ENCODE measurements around the gene DBN1.

The DBN1 gene

DNA sequence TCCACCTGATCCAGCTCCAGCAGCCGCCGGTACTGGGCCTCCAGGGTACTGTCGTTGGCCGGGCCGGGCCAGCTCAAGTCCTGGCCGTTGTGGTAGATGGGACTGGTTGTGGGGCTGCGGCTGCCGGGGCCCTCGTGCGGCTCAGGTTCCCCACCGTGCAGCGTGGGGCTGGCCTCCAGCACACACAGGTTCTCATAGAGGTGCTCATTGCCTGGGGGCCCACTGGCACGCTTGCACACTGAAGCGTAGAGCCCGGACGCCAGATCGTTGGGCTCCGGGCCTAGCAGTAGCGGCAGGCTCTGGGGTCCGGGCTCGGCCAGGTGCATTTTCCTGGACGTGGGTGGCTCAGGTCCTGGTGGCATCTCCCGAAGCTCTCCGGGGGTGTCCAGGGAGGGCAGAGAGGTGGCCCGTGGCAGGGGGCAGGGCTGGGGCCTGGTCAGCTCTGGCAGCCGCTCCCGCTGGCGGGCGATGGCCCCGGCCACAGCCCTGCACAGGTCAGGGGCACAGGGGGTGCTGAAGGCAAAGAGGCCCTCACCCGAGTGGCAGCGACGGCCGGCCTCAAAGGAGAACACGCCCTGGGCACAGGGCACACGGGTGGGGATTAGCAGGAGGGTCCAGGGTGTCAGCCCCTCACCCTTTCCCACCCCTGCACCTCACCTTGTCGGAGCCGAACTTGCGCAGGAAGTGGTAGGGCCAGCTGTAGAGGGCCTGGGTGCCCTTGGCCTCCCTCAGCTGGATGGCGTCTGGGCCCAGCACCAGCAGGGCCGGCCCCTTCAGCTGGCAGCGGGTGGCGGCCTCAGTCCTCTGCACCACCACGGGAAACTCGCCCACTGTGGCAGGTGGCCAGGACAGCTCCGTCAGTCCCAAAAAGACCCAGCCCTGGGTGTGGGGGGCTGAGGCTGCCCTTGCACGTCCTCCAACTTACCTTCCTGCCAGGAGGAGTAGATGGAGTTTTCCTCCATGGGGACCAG, 30.9 kb upstream of the DBN1 start:
- no peak for DNase-seq (ENCODE audit: low read depth, low spot score)

DNA sequence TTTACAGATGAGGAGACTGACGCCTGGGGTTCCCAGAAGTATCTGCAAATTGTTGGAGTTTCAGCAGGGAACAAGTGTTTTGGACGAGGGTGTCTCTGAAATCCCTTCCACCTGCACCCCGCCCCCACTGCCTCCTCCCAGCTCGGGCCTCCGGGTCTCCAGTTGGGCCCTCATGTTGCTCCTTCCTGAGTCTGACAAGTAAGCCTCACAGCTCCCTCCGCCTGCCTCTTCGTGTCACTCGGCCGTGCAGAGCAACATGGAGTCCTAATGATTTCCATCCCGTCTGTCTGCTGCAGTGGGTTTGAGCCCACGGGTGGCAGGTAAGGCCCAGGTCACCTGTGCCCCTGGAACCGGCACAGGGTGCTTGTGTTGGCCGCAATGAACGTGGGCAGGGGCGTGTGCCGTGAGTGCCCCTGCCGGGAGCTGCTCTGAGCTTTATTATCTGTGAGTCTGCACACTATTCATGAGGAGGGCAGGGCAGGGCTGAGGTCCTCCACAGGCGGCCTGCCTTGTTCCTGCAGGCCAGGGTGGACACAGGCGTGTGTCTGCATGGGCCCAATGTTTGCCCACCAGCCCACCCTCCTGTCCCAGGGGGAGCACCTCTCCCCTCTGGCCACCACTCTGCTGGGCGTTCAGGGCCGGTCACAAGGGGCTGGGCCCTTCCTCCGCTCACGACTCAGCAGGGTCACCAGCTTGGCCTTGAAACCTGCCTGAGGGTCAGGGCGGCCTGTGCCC, 30.1 kb upstream of the DBN1 start:
- DNase-seq (ENCODE audit: low read depth, low spot score): no peak

DNA sequence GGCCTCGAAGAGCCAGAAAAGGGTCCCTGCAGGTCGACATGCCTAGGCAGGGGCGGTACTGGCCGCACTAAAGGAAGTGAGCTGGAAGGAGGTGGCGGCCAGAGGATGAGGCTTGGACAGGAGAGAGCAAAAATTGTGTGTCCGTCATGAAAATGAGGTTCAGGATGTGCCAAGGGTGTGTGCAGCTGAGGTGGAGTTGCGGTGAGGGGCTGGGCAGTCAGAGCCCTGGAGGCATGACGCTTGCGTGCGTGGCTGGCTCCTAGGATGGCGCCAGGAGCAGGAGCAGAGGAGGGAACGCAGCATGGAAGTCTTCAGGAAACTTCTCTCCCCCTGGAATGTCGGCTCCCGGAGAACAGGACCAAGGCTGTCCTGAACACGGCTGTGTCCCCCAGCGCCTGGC, 29.5 kb upstream of the DBN1 start:
- DNase-seq (ENCODE audit: low read depth, low spot score): no peak

DNA sequence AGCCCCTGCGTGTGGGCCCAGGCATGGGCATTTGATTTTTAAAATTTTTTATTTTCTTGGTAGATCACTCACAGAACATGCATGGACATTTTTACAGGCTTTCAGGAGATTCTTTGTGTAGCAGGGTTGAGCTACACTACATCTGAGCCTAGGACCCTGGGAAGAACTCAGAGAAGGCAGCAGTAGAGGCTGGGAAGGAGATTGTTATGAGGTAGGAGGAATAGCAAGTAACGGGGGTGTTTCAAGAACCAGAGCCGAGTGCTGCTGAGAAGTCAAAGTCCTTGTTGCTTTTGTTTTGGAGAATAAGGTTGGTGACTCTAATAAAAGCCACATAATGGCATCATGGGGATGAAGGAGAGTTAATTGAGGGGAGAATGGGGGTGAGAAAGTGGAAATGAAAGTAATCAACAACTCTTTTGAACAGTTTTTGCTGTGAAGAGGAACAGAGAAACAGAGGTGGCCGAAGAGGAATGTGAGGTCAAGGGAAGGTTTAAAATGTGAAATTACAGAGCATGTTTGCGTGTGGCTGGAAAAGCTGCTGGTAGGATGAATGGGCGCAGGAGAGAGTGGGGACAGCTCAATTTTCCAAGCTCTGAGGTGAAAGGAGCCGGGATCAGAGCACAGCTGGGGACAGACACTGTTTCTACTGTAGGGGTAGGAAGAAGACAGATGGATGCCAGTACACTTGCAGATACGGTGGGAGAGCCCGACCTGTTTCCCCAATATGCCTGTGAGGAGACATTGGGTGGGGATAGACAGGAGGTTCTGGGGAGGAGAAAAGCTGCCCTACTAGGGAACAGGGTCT, 28.6 kb upstream of the DBN1 start:
- DNase-seq (ENCODE audit: low read depth, low spot score): no peak

DNA sequence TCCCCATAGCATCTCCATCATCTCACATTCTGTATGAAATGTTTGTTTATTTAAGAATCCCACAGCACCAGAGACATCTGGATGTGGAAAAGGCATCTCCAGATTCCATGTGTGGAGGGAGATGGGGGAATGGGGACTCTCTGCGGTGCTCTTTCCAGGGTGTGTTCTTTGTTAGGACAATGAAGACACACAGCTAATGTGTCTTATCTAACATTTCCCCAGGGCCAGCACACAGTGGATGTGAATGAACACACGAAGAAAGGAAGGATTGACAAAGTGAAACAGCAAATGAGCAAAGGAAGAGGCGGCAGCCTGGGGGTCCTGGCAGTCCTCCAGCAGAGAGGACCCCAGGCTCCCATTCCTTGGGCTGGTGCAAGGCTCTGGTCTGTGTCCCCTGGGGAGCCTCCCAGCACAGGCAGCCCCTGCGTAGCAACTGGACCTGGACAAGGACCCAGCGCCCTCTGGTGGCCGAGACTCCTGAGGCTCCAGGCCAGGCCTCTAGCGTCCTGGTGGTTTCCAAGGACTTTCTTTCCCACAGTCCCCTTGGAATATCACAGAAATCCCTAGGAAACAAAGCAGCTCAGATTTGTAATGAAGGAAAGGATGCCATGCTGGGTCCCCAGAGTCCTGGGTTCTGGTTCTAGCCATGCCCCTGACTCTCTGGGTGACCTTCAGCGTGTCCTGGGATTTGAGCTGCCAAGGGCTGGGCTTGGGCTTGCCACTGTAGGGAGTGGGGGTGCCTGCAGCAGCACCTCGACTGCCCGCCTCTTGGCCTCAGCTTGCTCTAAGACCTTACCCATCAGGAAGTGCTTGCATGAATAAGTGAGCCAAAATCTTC, 27.5 kb upstream of the DBN1 start:
- DNase-seq (ENCODE audit: low read depth, low spot score): peak; percentile 74

DNA sequence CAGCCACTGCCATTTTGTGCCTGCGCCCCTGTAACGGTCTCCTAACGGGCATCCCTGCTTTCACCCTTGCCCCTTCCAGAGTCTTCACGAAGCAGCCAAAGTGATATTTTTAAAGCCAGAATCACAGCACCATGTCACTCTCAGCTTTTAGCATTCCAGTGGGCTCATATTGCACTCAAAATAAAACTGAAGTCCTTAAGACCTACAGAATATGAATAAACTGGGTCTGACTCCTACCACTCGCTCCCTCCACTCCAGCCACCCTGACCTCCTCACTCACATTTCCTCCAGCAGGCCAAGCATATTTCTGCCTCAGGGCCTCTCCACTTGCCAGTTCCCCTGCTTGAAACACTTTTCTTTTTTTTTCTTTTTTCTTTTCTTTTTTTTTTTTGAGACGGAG, 26.4 kb upstream of the DBN1 start:
- DNase-seq (ENCODE audit: low read depth, low spot score): no peak

DNA sequence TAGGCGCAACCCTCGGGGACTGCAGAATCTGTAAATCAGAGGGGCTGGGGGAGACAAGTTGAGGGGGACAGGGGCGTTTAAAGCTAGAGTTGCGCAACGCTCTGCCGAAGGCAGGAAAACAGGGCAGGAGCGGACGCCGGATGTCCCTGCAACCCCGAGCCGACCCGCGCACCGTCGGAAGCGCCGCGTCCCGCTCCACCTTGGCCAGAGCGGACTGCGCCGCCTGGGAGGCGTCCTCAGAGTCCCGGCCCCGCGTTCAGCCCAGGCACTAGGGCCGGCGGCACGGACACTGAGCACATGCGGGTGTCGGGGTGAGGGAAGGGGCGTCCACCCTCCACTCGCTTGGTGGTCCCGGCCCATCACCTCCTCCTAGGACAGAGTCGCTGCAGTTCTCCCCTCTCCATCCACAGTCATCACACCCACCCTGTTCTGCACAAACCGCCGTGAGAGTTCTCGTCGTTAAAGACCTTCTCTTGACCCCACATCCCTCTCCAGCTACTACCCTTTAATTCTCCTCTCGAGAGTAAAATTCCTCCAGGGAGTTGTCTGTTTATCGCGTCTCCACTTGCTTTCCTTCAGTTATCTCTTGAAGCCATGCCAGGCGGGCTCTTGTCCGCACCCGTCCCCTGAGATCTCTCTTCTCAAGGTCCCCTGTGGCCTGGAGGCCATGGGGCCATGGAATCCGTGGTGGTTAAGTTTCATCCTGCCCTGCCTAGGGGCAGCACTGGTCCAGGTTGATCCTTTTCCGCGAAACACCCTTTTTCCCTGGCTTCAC, 24.8 kb upstream of the DBN1 start:
- DNase-seq (ENCODE audit: low read depth, low spot score): no peak

DNA sequence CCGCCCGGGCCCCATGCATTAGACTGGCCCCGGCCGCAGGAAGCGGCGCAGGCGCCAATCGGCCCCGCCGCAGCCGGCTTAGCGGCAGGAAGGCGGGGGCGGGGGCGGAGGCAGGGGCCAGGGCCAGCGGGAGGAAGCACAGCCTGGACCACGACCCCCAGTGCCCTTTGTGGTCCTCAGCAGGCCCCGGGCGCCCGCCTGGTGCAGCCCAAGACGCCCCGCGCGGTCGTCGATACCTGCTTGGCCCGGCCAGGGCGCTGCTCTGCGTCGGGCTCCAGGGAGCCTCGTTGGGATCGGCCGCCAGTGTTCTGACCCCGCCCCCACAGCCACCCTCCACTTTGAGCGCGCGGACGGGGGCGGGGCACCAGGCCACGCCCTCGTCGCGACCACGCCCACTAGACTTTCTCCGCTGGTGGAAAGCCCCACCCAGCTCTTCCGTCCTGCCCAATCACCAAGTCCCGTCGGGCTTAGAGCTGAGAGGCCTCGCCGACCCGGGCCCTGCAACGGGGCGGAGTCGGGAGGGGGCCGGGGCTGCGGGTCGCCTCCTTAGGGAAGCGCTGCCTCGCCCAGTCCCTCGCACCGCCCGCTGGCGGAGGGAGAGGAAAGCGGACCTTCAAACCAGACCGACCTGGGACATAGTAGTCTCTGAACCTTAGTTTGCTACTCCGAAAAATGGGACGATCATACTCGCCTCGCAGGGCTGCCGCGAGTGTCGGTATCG, 24.0 kb upstream of the DBN1 start, which contains the start of gene PDLIM7:
PDLIM7 (minus strand) TSS at position 313 of the 721 bp plus-strand sequence. CDS start 1,092 bp downstream, outside the sequence.
- DNase-seq (ENCODE audit: low read depth, low spot score): peak; percentile 94

DNA sequence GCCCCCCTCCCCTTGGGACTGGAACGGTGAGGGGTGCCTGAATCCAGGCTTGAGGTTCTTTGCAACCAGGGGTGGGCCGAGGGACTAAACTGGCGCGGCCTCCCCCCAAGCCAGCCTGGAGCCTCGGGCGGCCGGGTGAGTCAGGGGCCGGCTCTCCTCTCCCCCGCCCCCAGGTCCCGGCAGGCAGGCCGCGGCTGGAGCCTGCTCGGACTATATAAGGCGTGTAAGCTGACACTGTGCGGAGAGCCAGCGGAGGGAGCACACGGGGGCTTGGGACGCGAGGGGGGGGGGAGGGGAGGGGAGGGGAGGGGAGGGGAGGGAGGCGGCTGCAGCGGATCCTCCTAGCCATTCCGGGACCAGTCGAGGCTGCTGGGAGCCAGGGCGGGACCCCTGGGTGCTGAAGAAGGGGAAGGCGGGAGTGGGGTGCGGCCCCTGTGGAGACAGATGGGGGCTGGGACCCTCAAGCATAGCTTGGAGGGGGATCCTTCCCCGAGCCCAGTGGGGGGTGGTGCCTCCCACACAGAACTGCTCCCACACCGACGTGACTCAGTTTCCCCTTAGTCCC, 23.4 kb upstream of the DBN1 start:
- DNase-seq (ENCODE audit: low read depth, low spot score): no peak

DNA sequence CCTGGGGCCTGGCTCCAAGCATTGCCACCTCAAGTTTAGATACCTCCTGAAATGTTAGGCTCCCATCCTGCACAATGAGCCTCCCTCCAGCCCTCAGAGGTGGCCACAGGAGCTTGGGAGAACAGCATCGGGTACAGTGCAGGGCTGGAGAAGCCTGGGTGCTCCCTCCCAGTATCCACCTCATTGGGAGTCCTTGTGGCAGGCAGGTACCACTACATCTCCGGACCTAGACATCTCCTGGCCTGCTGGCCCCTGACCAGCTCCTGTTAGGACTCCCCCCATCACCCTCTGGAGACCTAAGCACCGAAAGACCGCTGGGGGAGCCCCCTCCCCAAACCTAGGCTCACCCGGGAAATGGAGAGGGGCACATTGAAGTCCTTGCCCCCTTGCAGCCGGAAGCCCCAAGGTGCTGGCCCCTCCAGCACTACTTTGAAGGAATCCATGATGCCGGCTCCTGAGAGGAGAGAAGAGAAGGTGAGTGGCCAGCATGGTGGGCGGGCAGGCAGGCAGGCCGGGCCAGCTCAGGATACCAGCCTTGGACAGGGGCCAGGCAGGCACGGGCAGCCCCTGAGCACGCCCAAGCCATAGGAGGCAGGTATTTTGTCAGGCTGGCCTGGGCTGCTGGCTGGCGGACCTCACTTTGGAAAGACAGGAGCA, 22.8 kb upstream of the DBN1 start:
- DNase-seq (ENCODE audit: low read depth, low spot score): no peak

DNA sequence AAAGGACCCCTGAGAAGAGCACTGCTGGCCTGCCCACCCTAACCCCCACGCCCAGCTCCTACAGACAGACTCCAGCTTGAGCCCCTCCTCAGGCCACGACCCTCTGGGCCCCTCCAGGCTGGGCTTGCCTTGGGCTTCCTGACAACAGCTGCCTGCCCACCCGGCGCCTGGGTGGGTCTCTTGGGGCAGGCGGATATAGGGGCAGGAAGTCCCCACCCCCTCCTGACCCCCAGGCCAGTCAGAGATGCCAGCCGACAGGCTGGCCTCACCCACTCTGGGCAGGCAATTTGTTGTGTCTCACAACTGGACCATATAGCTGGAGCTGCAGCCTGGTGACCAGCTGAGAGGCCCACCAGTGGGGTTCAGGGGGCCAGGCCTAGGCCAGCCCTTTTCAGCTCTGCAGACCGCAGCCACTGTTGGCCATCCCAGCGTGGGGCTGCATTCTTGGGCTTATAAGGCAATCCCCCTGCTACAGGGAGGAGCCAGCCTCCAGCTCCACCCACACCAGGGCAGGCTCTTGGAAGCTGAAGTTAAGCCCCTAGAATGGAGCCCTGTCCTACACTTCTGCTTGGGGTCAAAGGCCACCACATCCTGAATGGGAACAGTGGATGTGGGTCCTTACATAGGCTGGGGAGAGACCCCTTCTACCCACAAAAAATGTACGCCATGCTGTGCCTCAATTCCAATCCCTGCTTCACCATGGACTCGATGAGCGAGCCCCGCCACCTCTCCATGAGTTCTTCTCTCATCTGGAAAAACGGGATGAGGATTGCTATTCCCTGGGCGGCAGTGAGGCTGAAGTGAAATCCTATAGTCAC, 22.0 kb upstream of the DBN1 start:
- DNase-seq (ENCODE audit: low read depth, low spot score): peak; percentile 95

DNA sequence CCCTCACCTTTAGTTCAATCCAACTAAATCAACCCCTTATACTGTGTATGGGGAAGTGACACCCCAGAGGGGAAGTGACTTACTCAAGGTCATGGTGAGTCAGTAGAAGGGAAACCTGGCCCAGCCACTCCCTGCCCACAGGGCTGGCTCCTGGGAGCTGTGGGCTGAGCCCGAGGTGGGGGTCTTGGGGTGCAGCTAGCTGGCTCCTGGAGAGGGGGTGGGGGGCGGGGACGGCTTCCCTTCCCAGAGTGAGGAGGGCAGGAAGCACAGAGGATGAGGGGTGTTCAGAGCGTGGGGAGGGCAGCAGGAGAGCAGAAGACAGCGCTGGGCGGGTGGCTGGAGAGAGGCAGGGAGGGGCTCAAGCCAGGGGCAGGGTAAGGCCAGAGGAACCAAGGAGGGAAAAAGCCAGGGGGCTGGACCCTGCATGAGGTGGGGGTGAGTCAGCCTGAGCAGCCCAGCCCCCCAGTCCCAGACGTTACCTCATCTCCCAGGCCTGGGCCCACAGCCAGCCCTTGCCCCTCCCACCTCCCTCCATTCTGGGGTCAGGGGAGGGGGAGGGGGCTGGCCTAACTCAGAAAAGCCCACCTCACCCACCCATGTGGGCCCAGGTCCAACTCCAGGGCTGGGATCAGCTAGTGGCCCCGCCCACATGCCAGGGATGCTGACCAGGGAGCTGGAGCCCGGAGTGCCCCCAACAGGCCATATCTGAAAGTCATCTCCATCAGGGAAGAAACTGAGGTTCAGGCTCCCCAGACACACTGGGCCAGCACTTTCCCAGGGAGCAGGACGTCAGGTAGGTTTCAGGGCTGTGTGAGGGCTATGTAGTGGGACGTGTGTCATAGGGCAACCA, 21.1 kb upstream of the DBN1 start:
- peak; percentile 64 for DNase-seq (ENCODE audit: low read depth, low spot score)

DNA sequence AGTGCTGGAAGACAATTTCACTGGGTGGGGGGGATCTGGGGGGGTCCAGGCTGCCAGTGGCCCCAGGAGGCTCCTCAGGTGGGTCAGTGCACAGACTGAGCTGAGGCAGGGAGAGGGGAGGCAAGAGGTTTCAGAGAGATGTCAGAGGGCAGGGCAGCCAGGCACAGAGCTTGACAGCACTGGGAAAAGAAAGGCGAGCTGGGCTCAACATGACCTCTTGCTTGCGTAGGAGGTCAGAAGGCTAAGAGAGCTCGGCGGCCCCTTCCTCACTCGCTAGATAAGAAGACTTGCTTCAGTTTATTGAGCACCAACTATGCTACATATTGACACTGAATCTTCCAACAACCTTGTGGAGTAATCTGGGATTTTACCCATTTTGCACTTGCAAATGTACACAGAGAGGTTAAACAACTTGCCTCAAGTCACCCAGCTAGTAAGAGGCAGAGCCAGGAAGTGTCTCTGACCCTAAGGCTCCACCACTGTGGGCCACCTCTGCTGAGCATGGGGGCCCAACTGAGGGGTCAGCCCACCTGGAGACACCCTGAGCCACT, 20.4 kb upstream of the DBN1 start:
- no peak for DNase-seq (ENCODE audit: low read depth, low spot score)

DNA sequence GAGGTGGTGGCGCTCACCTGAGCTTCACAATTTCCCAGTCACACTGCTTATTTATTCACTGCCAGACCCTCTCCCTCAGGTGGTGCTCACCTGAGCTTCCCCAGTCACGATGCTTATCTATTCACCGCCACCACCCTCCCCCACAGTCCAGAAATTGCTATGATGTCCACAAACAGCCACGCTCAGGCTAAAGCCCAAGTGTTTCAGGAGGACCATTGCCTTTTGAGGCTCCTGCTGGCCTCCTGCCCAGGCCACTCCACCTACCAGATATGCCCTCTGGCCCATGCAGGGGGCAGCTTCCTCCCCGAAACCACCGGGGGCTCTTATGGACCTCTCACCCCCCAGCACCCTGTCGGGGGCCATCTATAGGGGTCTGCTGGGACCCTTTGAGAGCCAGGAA, 19.4 kb upstream of the DBN1 start:
- no peak for DNase-seq (ENCODE audit: low read depth, low spot score)

DNA sequence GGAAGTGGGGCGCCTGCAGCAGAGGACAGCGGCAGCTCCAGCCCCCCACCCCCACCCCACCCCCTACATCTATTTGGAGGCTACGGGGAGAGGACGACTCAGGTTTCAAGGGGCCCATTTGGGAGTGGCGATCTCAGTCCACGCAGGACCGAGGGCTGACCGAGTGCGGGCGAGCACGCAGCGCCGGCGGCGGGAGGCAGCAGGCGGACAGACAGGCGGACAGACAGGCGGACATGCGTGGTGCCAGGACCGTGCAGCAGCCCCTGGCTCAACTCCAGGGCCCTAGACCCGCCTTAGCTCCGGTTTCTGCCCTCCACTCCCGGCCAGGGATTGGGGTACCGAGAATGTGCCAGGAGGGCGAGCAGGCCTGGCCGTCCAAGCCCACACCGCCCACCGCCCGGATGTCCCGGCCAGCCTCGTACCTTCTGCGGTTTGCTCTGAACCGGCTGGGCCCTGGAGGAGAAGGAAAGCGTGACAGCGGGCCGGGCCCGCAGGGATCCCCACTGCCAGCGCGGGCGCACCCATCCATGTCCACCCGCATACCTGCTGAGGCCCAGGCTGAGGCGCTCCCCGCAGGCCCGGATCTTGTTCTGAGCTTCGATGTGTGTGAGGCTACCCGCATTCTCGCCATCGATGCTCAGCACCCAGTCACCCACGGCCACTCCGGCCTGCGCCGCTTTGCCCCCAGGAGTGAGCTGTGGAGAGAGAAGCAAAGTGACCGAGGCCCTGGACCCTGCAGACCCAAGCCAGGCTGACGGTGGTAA, 18.7 kb upstream of the DBN1 start:
- DNase-seq (ENCODE audit: low read depth, low spot score): no peak

DNA sequence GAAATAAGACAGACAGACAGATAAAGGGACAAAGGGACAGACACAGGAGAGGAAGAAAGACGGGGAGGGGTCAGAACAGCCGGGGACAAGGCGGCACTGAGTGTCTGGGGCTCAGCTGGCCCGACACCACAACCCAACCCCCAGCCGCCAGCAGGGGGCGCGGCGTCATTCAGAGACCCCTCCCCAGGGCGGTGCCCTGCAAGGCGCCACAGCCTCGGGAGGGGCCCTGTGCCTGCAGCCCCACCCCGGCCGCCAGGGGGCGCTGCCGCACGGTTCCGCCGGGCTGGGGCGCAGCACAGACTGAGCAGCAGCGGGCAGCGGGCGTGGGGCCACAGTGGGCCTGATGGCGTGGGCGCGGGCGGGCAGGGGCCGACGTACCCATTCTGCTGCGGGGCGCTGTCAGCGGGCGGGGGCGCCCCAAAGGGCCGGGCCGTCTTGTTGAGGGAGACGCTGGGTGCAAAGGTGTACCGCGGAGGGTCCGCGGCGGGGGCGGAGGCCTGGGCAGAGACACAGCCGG, 18.1 kb upstream of the DBN1 start:
- no peak for DNase-seq (ENCODE audit: low read depth, low spot score)

Measured in smooth muscle cell of the brain vasculature (primary cell).